Common myeloid progenitor, CD34-positive (primary cell): ENCODE measurements around the gene PLA2G4A.

ENCODE experiments used
- CTCF ChIA-PET: fragments of 350-600 bp; sonication (Branson Sonifier 250); formaldehyde crosslinking; loops from one replicate; lab custom pipeline; 2021; ENCODE audit warnings: antibody characterized with exemption; lab: Charles Lee
- POLR2A ChIA-PET: fragments of 350-600 bp; sonication (Branson Sonifier 250); formaldehyde crosslinking; loops from one replicate; lab custom pipeline; 2021; ENCODE audit warnings: antibody characterized with exemption; lab: Charles Lee
- DNase-seq, 3 donors: peaks; one replicate each; pipeline versions ENCODE4 v3.0.0 to v3.0.0-alpha.2; 2013
- H3K27ac ChIP-seq, 2 experiments: 1 replicate in 1 of 2; 2 replicates in 1 of 2; pipeline ENCODE4 v1.7.0; 2013; ENCODE audit warnings: inconsistent platforms in 2 of 2, low read length in 2 of 2, mild to moderate bottlenecking in 2 of 2, low read depth in 1 of 2, moderate library complexity in 1 of 2; ENCODE audit not compliant: severe bottlenecking in 2 of 2, insufficient read depth in 1 of 2, poor library complexity in 1 of 2
- H3K27me3 ChIP-seq, 5 experiments: replicated peaks in 2 of 5; 1 replicate in 3 of 5; 2 replicates in 2 of 5; pipeline versions ENCODE4 v1.6.1 to v1.7.0; 2013; ENCODE audit warnings: low read length in 4 of 5, mild to moderate bottlenecking in 2 of 5, moderate library complexity in 2 of 5, inconsistent platforms in 1 of 5; ENCODE audit not compliant: insufficient read depth in 5 of 5, control insufficient read depth in 4 of 5
- H3K36me3 ChIP-seq, 4 experiments: 1 replicate in 2 of 4; 2 replicates in 2 of 4; pipeline versions ENCODE4 v1.6.1 to v1.7.0; 2013; ENCODE audit warnings: low read length in 3 of 4, control low read depth in 1 of 4, mild to moderate bottlenecking in 1 of 4; ENCODE audit not compliant: control insufficient read depth in 4 of 4, insufficient read depth in 4 of 4
- H3K4me1 ChIP-seq, 4 experiments: 1 replicate in 3 of 4; 2 replicates in 1 of 4; pipeline versions ENCODE4 v1.6.1 to v1.7.1; 2013; ENCODE audit warnings: low read length in 3 of 4, mild to moderate bottlenecking in 3 of 4, control low read depth in 1 of 4, inconsistent platforms in 1 of 4, moderate library complexity in 1 of 4; ENCODE audit not compliant: control insufficient read depth in 4 of 4, insufficient read depth in 4 of 4; ENCODE audit errors: control extremely low read depth in 1 of 4
- H3K4me3 ChIP-seq, 7 experiments: 1 replicate in 4 of 7; 2 replicates in 3 of 7; pipeline versions ENCODE4 v1.5.1 to v1.7.0; 2013; ENCODE audit warnings: mild to moderate bottlenecking in 7 of 7, low read length in 6 of 7, moderate library complexity in 6 of 7, inconsistent platforms in 2 of 7, low read depth in 2 of 7, control low read depth in 1 of 7; ENCODE audit not compliant: insufficient read depth in 4 of 7, control insufficient read depth in 1 of 7; ENCODE audit errors: extremely low read depth in 1 of 7
- H3K9me3 ChIP-seq, 5 experiments: 1 replicate in 4 of 5; 2 replicates in 1 of 5; pipeline versions ENCODE4 v1.6.1 to v1.7.1; 2013; ENCODE audit warnings: low read length in 4 of 5, mild to moderate bottlenecking in 2 of 5, inconsistent platforms in 1 of 5, low read depth in 1 of 5, moderate library complexity in 1 of 5; ENCODE audit not compliant: control insufficient read depth in 4 of 5, insufficient read depth in 2 of 5; ENCODE audit errors: control extremely low read depth in 1 of 5
- WGBS: methylation state at CpG from one replicate; pipeline ENCODE4 v1.1.5; 2013; ENCODE audit not compliant: insufficient coverage; 5-methylcytosine and 5-hydroxymethylcytosine counted together

Gene PLA2G4A

DNA sequence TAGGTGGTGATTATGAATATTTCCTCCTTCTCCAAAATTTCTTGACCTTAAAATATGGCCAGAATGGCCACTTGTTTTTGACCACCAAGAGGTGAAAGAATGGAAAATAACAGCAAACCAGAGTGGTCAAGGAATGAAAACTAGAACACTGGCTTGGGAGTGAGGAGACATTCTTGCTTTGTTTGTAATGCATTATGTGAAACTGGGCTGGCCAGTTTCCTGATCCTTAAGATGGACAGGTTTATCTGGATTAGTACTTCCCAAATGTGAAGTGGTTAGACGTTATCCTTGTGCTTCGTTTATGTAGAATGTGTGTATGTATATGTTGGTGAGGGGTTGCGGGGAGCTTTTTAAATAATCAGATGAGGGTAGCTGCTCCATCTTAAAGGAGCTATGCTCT lies 12.8 kb downstream of the PLA2G4A start:
- Histone ChIP-seq H3K4me3 (no peak overlapping the region), H3K27ac (no peak overlapping the region), H3K36me3 (peaks cover 0 to 6% (median under 1%) of the 10 kb centered on the region in 4 experiments), H3K27me3 (no peaks in the 10 kb centered on the region), H3K4me1 (peaks cover 25 to 79% (median 48%) of the 10 kb centered on the region in 4 experiments), H3K9me3 (no peaks in the 10 kb centered on the region)
- no peak for DNase-seq
- 73% methylated on average over 2 of the region's 3 CpGs for WGBS
- POLR2A ChIA-PET: no interaction called here
- CTCF ChIA-PET: interaction anchor here (0.8 to 1.4 kb wide), 2 partner anchors 12 to 30 kb away, joined by 3 to 4 read pairs; partner anchors contain the start of gene PLA2G4A

DNA sequence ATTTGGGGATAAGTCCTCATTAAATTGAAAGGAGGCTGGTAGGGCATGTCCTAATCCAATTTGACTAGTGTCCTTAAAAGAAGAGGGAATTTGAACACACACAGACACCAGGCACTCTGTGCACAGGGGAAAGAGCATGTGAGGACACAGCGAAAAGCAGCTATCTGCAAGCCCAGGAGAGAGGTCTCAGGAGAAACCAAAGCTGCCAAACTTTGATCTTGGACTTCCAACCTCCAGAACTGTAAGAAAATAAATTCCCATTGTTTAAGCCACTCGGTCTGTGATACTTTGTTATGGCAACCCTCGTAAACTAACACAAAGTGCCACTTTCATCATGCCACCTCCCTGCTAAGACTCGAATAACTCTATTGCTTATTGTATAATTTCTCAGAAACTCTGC lies 13.8 kb downstream of the PLA2G4A start:
- Histone ChIP-seq H3K9me3 (no peaks in the 10 kb centered on the region), H3K27ac (no peak overlapping the region), H3K4me1 (peaks cover 25 to 72% (median 44%) of the 10 kb centered on the region in 4 experiments), H3K36me3 (peaks cover 0 to 6% (median 0%) of the 10 kb centered on the region in 4 experiments), H3K4me3 (no peak overlapping the region), H3K27me3 (no peaks in the 10 kb centered on the region)
- ChIA-PET POLR2A (interaction anchor here (0.6 to 0.7 kb wide), 2 partner anchors 20 to 120 kb away, joined by 3 to 4 read pairs; no protein-coding TSS in a partner anchor), CTCF (interaction anchor here (1.0 kb wide), 1 partner anchor 23 kb away, joined by 4 read pairs; no protein-coding TSS in a partner anchor)
- 90% methylated on average over 3 of the region's 4 CpGs for WGBS
- DNase-seq: peak in 1 of 3 donors; percentile 36

DNA sequence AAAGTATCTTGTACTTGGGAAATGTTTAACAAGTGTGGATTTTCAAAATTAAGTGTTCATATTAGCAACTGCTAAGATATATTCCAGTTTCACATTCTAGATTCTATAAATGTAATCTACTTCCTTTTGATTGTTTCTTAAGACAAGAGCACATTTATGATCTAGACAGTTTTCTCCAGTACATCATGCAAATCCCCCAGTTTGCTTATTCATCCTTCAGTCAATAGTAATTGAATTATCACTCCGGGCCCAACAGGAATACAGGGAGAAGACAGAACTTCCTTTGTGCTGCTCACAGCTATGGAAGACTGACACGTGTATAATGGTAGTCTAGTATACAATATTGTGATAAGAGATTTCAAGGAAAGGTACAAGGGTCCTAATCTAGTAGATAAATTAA lies 14.5 kb downstream of the PLA2G4A start:
- Histone ChIP-seq H3K27ac (no peak overlapping the region), H3K36me3 (peaks cover 0 to 10% (median 0%) of the 10 kb centered on the region in 4 experiments), H3K4me1 (peaks cover 20 to 67% (median 39%) of the 10 kb centered on the region in 4 experiments), H3K9me3 (no peaks in the 10 kb centered on the region), H3K4me3 (no peak overlapping the region), H3K27me3 (no peaks in the 10 kb centered on the region)
- POLR2A ChIA-PET: no interaction called here
- CTCF ChIA-PET: interaction anchor here (1.1 kb wide), 1 partner anchor 10 kb away, joined by 4 read pairs; no protein-coding TSS in a partner anchor
- DNase-seq: no peak
- WGBS: 17% methylated on average over 1 of the region's 2 CpGs

DNA sequence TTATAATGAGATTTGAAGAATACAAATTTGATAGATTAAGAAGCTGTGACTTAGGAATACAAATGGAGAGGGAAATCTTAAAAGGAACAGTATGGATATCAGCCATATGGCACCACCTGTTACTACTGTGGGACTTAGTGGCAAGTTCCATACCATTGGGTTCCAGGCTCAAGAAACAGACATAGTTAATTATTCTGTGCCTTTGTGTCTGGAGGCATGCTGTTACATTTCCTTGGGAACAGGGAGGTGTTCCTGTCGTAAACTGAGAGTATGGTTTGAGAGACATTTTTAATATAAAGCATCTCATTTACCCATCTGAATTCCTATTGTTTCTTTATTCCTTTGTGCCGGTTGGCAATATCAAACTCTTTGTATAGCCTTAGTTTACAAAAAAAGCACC lies 15.2 kb downstream of the PLA2G4A start:
- Histone ChIP-seq H3K4me1 (peaks cover 13 to 69% (median 35%) of the 10 kb centered on the region in 4 experiments), H3K4me3 (no peak overlapping the region), H3K9me3 (no peaks in the 10 kb centered on the region), H3K27ac (no peak overlapping the region), H3K36me3 (peaks cover 0 to 11% (median 0%) of the 10 kb centered on the region in 4 experiments), H3K27me3 (no peaks in the 10 kb centered on the region)
- CTCF ChIA-PET: interaction anchor here (1.1 kb wide), 1 partner anchor 9 kb away, joined by 4 read pairs; no protein-coding TSS in a partner anchor
- POLR2A ChIA-PET: no interaction called here
- DNase-seq: no peak
- WGBS: no CpG with 5 or more reads among the region's 2 CpGs

DNA sequence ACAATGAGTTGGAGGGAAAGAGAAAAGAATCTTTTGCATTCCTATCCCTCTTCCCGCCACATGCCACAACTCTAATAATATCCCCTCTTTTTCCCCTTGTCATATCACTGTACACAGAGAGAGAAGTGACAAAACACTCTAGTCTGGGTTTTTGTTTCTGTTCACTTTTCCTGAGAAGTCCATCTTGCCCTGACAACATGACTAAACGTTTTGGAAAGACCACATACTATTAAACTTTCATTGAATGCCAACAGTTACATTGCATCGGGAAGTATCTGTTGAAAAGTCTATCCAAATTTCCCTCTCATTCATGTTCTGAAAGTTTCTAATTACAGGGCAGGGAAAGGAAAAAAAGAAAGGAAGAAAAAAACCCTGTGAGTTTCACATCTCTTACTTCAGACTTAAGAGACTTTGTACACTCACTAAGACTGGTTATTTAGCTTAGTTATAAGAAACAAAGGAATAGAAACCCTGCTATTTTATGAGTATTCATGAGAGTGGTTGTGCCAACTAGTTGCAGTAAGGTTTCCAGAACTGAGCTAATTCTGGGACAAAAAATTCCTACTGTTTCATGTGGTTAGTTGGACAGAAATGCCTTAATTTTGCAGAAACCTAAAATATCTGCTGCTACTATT lies 16.9 kb downstream of the PLA2G4A start:
- Histone ChIP-seq H3K27ac (peak overlapping the region; percentile 9 to 71), H3K4me1 (peaks cover 7 to 61% (median 24%) of the 10 kb centered on the region in 4 experiments), H3K4me3 (peak overlapping the region in 4 of 7 experiments; percentile 4 to 35 (median 24)), H3K27me3 (no peaks in the 10 kb centered on the region), H3K36me3 (peaks cover 0 to 11% (median 0%) of the 10 kb centered on the region in 4 experiments), H3K9me3 (no peaks in the 10 kb centered on the region)
- no CpG with 5 or more reads among the region's 3 CpGs for WGBS
- POLR2A ChIA-PET: no interaction called here
- CTCF ChIA-PET: interaction anchor here (0.7 kb wide), 1 partner anchor 14 kb away, joined by 3 read pairs; no protein-coding TSS in a partner anchor
- DNase-seq: peak in 2 of 3 donors; percentile 62 to 69

DNA sequence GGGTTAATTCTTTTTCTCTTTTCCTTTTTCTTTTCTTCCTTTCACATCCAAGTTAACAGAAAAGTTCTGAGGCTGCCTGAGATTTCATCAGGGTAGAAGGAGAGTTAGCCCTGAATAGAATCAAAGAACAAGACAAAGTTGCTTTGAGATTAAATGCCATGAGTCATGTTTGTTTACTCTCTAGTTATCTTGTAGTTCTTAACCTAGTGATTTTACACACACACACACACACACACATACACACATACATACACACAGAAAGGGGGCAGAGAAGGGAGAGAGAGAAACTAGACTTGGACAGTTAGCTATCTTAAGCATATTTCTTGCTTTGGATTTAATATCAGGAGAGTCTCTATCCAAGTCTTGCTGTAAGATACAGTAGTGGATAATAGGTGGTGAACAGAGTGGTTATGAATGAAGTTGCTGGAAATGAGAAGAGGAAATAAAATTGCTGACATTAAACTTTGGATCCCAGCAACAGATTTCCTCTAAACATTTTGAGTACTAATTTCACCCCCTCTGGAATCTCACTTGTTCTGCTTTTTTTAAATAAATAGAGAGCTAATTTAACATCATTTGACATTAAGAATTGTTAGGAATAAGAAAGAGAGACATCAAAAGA lies 19.9 kb downstream of the PLA2G4A start:
- Histone ChIP-seq H3K4me3 (no peak overlapping the region), H3K27me3 (no peaks in the 10 kb centered on the region), H3K9me3 (no peaks in the 10 kb centered on the region), H3K36me3 (peaks cover 0 to 6% (median 0%) of the 10 kb centered on the region in 4 experiments), H3K27ac (no peak overlapping the region), H3K4me1 (peaks cover 7 to 35% (median 14%) of the 10 kb centered on the region in 4 experiments)
- POLR2A ChIA-PET: no interaction called here
- CTCF ChIA-PET: interaction anchor here (1.3 to 2.4 kb wide), 4 partner anchors 9 to 19 kb away, joined by 3 to 6 read pairs (median 4); no protein-coding TSS in a partner anchor
- DNase-seq: peak in 2 of 3 donors; percentile 44 to 64
